OCI-LY3 (cell line): ENCODE data around the gene OCIAD2.

Experiments
- H2AFZ ChIP-seq: fragments of 200-600, 300-600 bp; shearing (Covaris generic); 2 replicates; pipeline ENCODE4 v1.6.0; 2014; ENCODE audit warnings: antibody characterized with exemption, low read depth, low read length
- H3K27ac ChIP-seq: fragments of 200-600, 300-600 bp; sonication (generic); 2 replicates; pipeline ENCODE4 v1.5.1; 2014; ENCODE audit warnings: mild to moderate bottlenecking, low read length, moderate library complexity, mixed read lengths
- H3K27me3 ChIP-seq: fragments of 200-600, 300-600 bp; sonication (generic); 2 replicates; pipeline ENCODE4 v1.6.1; 2014; ENCODE audit warnings: low read depth, low read length, mixed read lengths
- H3K36me3 ChIP-seq: fragments of 200-600, 300-600 bp; sonication (generic); replicated peaks from 2 replicates; pipeline ENCODE3; 2014; ENCODE audit warnings: low read depth, low read length, mixed read lengths
- H3K4me1 ChIP-seq: fragments of 300-600, 200-600 bp; sonication (generic); 2 replicates; pipeline ENCODE4 v1.6.1; 2014; ENCODE audit warnings: low read length, mixed read lengths
- H3K4me2 ChIP-seq: fragments of 200-600, 300-600 bp; sonication (generic); 2 replicates; pipeline ENCODE4 v1.6.1; 2014; ENCODE audit warnings: low read length, mixed read lengths
- H3K4me3 ChIP-seq: fragments of 300-600, 200-600 bp; sonication (generic); 2 replicates; pipeline ENCODE4 v1.5.1; 2014; ENCODE audit warnings: antibody characterized with exemption, mild to moderate bottlenecking, low read length, moderate library complexity
- H3K79me2 ChIP-seq: fragments of 300-600, 200-600 bp; shearing (Covaris generic); 2 replicates; pipeline ENCODE4 v1.6.1; 2014; ENCODE audit warnings: mild to moderate bottlenecking, low read length, mixed read lengths
- H3K9ac ChIP-seq: fragments of 300-600, 200-600 bp; shearing (Covaris generic); 2 replicates; pipeline ENCODE4 v1.6.0; 2014; ENCODE audit warnings: mild to moderate bottlenecking, low read length, moderate library complexity
- H3K9me3 ChIP-seq: fragments of 200-600, 300-600 bp; shearing (Covaris generic); 2 replicates; pipeline ENCODE4 v1.6.1; 2014; ENCODE audit warnings: low read length, mixed read lengths; ENCODE audit not compliant: insufficient read depth
- H4K20me1 ChIP-seq: fragments of 200-600, 300-600 bp; sonication (generic); 2 replicates; pipeline ENCODE4 v1.6.1; 2016; ENCODE audit warnings: low read length, mixed read lengths; ENCODE audit not compliant: insufficient read depth
- EZH2phosphoT487 ChIP-seq: fragments of 200-600 bp; shearing (Covaris generic); IDR thresholded peaks from 2 replicates; pipeline ENCODE4 v1.6.1; 2018; ENCODE audit warnings: antibody characterized with exemption, mixed run types, low read depth
- TF ChIP-seq, protein P1 (sequence below): fragments of 200-600, 300-600 bp; sonication (generic); IDR thresholded peaks from 2 replicates; pipeline ENCODE4 v1.5.1; 2014; ENCODE audit warnings: antibody characterized with exemption, low read length, low read depth

The OCIAD2 gene

DNA sequence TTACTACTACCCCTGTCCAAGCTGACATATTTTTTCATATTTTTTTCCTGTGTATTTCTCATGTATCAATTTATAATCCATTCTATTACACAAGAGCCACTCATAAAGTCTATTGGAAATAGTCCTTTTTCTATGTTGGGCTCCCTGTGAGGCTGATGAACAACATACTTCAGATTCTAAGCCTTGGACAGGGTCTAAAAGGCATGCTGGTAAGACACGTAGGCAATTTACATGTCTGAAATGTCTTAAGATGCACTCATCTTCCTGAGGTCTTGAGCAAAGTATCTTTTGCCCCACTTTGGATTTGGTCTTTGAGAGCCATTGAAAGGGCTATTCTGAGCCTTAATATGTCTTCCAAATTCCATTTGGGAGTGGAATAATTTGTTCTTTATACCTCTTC is 43.9 kb downstream of the OCIAD2 start:
- Histone ChIP-seq H3K79me2 (no peaks in the 10 kb centered on the region), H4K20me1 (no peaks in the 10 kb centered on the region), H2AFZ (no peak overlapping the region), H3K4me1 (no peaks in the 10 kb centered on the region), H3K36me3 (peaks cover 12% of the 10 kb centered on the region), H3K27me3 (no peaks in the 10 kb centered on the region), H3K4me3 (no peak overlapping the region), H3K9ac (no peak overlapping the region), H3K9me3 (peaks cover 4% of the 10 kb centered on the region; the same call in 1 of the 2 replicates), H3K27ac (no peak overlapping the region), H3K4me2 (no peak overlapping the region)
- TF ChIP-seq EZH2phosphoT487: no peak
- TF ChIP-seq, protein P1, sequence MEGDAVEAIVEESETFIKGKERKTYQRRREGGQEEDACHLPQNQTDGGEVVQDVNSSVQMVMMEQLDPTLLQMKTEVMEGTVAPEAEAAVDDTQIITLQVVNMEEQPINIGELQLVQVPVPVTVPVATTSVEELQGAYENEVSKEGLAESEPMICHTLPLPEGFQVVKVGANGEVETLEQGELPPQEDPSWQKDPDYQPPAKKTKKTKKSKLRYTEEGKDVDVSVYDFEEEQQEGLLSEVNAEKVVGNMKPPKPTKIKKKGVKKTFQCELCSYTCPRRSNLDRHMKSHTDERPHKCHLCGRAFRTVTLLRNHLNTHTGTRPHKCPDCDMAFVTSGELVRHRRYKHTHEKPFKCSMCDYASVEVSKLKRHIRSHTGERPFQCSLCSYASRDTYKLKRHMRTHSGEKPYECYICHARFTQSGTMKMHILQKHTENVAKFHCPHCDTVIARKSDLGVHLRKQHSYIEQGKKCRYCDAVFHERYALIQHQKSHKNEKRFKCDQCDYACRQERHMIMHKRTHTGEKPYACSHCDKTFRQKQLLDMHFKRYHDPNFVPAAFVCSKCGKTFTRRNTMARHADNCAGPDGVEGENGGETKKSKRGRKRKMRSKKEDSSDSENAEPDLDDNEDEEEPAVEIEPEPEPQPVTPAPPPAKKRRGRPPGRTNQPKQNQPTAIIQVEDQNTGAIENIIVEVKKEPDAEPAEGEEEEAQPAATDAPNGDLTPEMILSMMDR: no peak

- Histone ChIP-seq H4K20me1 (no peaks in the 10 kb centered on the region), H2AFZ (no peak overlapping the region), H3K4me2 (no peak overlapping the region), H3K27me3 (no peaks in the 10 kb centered on the region), H3K27ac (no peak overlapping the region), H3K36me3 (peaks cover 14% of the 10 kb centered on the region), H3K9ac (no peak overlapping the region), H3K79me2 (no peaks in the 10 kb centered on the region), H3K9me3 (peaks cover 4% of the 10 kb centered on the region; the same call in 1 of the 2 replicates), H3K4me1 (no peaks in the 10 kb centered on the region), H3K4me3 (no peak overlapping the region)
- TF ChIP-seq, protein P1: no peak
- TF ChIP-seq EZH2phosphoT487: no peak
Measured at GRCh38 chr4:48862038-48862437, 44.5 kb downstream of the OCIAD2 start.

DNA sequence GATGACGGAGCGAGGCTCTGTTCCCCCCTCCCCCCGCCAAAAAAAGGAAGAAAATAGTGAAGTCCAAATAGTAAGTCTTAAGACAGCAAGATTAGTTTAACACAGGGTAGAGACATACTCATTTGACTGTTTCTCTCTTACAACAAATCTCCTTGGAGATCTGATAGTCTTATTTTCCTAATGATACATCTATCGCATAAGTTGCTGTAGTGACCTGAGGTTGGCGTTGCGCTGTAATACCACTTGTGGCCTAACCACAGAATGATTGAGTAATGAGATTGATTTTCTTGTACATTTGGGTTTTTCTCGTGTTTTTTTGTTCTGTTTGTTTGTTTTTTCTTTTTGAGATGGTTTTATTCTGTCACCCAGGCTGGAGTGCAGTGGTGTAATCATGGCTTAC is 48.4 kb downstream of the OCIAD2 start:
- Histone ChIP-seq H3K27me3 (no peaks in the 10 kb centered on the region), H3K4me1 (no peaks in the 10 kb centered on the region), H3K4me2 (no peak overlapping the region), H3K36me3 (peaks cover 17% of the 10 kb centered on the region), H3K27ac (no peak overlapping the region), H2AFZ (no peak overlapping the region), H3K79me2 (no peaks in the 10 kb centered on the region), H3K4me3 (no peak overlapping the region), H3K9ac (no peak overlapping the region), H4K20me1 (no peaks in the 10 kb centered on the region), H3K9me3 (no peaks in the 10 kb centered on the region)
- TF ChIP-seq, protein P1: no peak
- no peak for TF ChIP-seq EZH2phosphoT487

DNA sequence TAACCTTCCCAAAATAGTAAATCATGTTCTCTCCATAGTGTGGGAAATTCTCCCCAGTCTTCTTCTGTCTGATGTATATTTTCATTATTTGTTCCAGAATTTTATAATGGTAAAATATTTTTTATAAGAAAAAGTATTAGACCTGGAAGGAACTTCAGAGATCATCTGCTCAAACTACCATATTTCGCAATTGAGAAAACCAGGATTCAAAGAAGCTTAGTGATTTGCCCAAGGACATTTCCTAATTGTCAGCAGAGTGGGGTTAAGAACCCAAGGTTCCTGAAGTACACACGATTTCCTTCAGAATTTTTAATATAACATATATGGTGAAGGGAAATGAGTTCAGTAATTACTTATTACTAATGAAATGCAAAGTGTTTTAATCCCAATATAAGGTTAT is 51.6 kb downstream of the OCIAD2 start:
- H3K36me3 ChIP-seq: peaks cover 15% of the 10 kb centered on the region
- H3K79me2 ChIP-seq: no peaks in the 10 kb centered on the region
- H3K4me1 ChIP-seq: no peaks in the 10 kb centered on the region
- no peaks in the 10 kb centered on the region for H3K9me3 ChIP-seq
- H3K4me3 ChIP-seq: no peak overlapping the region
- no peak overlapping the region for H3K4me2 ChIP-seq
- H3K9ac ChIP-seq: no peak overlapping the region
- no peak for TF ChIP-seq EZH2phosphoT487
- TF ChIP-seq, protein P1: no peak
- no peak overlapping the region for H3K27ac ChIP-seq
- no peak overlapping the region for H2AFZ ChIP-seq
- H3K27me3 ChIP-seq: no peaks in the 10 kb centered on the region
- no peaks in the 10 kb centered on the region for H4K20me1 ChIP-seq
